Endothelial cell of umbilical vein (primary cell): Measurements from ENCODE around the gene AFDN.

Source experiments
- CTCF ChIP-seq, 2 donors: IDR thresholded peaks; 1 replicate in 1 of 2; 2 replicates in 1 of 2; pipeline ENCODE4 v1.5.1; 2011; ENCODE audit warnings: low read length in 2 of 2, mild to moderate bottlenecking in 2 of 2, moderate library complexity in 2 of 2, control low read depth in 1 of 2, inconsistent platforms in 1 of 2, low read depth in 1 of 2; ENCODE audit not compliant: insufficient read depth in 1 of 2; ENCODE audit errors: extremely low read depth in 1 of 2
- EZH2 ChIP-seq: IDR thresholded peaks from 2 replicates; pipeline ENCODE4 v1.6.1; 2012; ENCODE audit warnings: borderline replicate concordance, low read depth, mild to moderate bottlenecking, moderate library complexity, low read length, inconsistent platforms; ENCODE audit not compliant: severe bottlenecking
- FOS ChIP-seq: IDR thresholded peaks from 2 replicates; pipeline ENCODE4 v1.6.1; 2011; ENCODE audit warnings: mild to moderate bottlenecking, low read length, moderate library complexity, borderline replicate concordance; ENCODE audit not compliant: insufficient read depth
- MAX ChIP-seq: IDR thresholded peaks from 2 replicates; pipeline ENCODE4 v1.6.1; 2011; ENCODE audit not compliant: insufficient read depth, insufficient read length
- MYC ChIP-seq: IDR thresholded peaks from one replicate; pipeline ENCODE4 v1.6.1; 2011; ENCODE audit warnings: mild to moderate bottlenecking, low read depth, low read length
- POLR2A ChIP-seq: IDR thresholded peaks from 2 replicates; pipeline ENCODE4 v1.6.1; 2012; ENCODE audit warnings: low read depth, mild to moderate bottlenecking, control low read depth, low read length
- POLR2AphosphoS5 ChIP-seq: IDR thresholded peaks from 2 replicates; pipeline ENCODE4 v1.6.1; 2012; ENCODE audit warnings: low read depth, mild to moderate bottlenecking, control low read depth, low read length, moderate library complexity; ENCODE audit not compliant: insufficient read depth

GRCh38 chr6:167937948-167938911 lies 111.5 kb downstream of the AFDN start:
- TF ChIP-seq CTCF (IDR thresholded peaks at IDR 0.05; ENCODE audit: extremely low read depth in 1 of 2, insufficient read depth in 1 of 2, low read depth in 1 of 2, low read length in 2 of 2) (no peak), MYC (no peak), MAX (no peak), POLR2A (no peak), POLR2AphosphoS5 (no peak), EZH2 (no peak), FOS (no peak)
